Measurements from ENCODE around the gene WDHD1. TPM values are rescaled to one million over a fixed set of nuclear protein-coding genes. Genes with fewer than 3 reads are reported as not detected.

WDHD1 gene
- total and polyA plus RNA-seq, 5 donors from 2014 or later, result 1.7 to 4.7 (median 3.1) TPM

DNA sequence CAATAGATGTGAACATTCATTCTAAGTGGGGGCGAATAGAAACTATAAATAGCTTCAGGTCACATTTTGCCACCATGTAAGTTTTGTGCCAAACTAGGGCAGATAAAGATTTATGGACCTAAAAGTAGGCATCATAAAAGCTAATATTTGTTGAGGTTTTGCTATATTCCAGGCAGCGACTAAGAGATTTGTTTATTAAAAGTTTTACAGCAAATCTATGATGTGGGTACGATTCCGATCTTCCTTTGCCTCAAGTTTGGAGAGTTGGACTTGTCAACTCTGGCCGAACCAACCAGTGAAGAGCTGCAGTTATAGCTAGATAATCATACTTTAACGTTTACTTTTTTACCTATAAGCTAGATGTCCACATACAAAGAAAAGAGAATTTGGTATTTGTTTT, 26.1 kb upstream of the WDHD1 start:
- H3K4me3 Mint-ChIP-seq, result peak overlapping the region; percentile 90 to 99 (median 94)
- Histone ChIP-seq H3K27ac (ENCODE audit: insufficient read depth, low read length, poor library complexity, severe bottlenecking) (peak overlapping the region; percentile 100), H3K4me3 (ENCODE audit: low read depth, low read length) (peak overlapping the region; percentile 99), H3K4me1 (ENCODE audit: control insufficient read depth, insufficient read depth, low read length, poor library complexity, severe bottlenecking) (peaks cover 41% of the 10 kb centered on the region), H3K27me3 (ENCODE audit: control insufficient read depth, insufficient read depth, low read length) (no peaks in the 10 kb centered on the region), H3K36me3 (ENCODE audit: control insufficient read depth, insufficient read depth, low read length) (peaks cover 21% of the 10 kb centered on the region), H3K9me3 (ENCODE audit: control insufficient read depth in 2 of 2, low read length in 2 of 2) (no peaks in the 10 kb centered on the region)
- H3K27ac Mint-ChIP-seq, result peak overlapping the region; percentile 93 to 99 (median 96)
- DNase-seq (no peak), ATAC-seq (ENCODE audit: low read depth in 2 of 2) (no peak)
- H3K9me3 Mint-ChIP-seq, result peaks cover 0 to 1% (median 0%) of the 10 kb centered on the region in 7 donors
- peaks cover 16% of the 10 kb centered on the region for H3K36me3 Mint-ChIP-seq
- peaks cover 5% of the 10 kb centered on the region for H3K27me3 Mint-ChIP-seq
- H3K4me1 Mint-ChIP-seq, result peaks cover 24 to 58% (median 43%) of the 10 kb centered on the region in 4 donors

DNA sequence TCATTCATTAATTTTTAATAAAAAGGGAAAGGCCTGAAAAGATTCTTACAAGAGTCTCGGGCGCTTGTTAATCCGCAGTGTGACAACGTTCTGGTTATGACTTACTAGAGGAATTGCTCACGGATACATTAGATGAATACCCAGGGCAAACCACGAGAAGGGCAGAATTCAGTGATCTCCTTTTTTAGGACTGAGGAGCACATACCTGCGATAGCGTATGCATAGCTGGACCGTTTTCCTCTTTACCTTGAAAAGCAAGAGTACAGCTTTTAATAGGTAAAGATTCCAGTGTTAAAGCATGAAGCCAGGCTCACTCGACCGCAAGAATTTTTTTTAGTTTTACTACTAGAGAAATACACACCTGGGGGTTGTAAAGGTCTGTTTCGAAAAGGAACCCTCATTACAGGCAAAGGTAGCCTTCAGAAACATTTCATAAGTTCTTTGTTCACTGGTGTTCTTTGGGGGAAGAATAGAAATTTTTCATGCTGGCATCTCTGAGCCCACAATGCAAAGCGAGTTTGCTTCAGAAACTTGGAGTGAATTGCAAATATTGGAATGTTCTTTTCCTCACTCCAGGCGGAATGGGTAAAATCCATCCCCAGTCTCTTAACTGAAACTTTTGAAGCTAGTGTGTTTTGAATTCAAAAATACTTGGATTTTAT, 25.5 kb upstream of the WDHD1 start:
- Histone ChIP-seq H3K36me3 (ENCODE audit: control insufficient read depth, insufficient read depth, low read length) (peaks cover 15% of the 10 kb centered on the region), H3K9me3 (ENCODE audit: control insufficient read depth in 2 of 2, low read length in 2 of 2) (no peaks in the 10 kb centered on the region), H3K4me1 (ENCODE audit: control insufficient read depth, insufficient read depth, low read length, poor library complexity, severe bottlenecking) (peaks cover 41% of the 10 kb centered on the region), H3K27me3 (ENCODE audit: control insufficient read depth, insufficient read depth, low read length) (no peaks in the 10 kb centered on the region), H3K27ac (ENCODE audit: insufficient read depth, low read length, poor library complexity, severe bottlenecking) (peak overlapping the region; percentile 100), H3K4me3 (ENCODE audit: low read depth, low read length) (peak overlapping the region; percentile 99)
- ATAC-seq (ENCODE audit: low read depth in 2 of 2) (no peak), DNase-seq (no peak)
- Mint-ChIP-seq H3K27me3 (peaks cover 5% of the 10 kb centered on the region), H3K27ac (peak overlapping the region; percentile 91 to 99 (median 96)), H3K9me3 (peaks cover 0 to 1% (median 0%) of the 10 kb centered on the region in 7 donors), H3K4me1 (peaks cover 22 to 54% (median 41%) of the 10 kb centered on the region in 4 donors), H3K36me3 (peaks cover 14% of the 10 kb centered on the region), H3K4me3 (peak overlapping the region; percentile 90 to 99 (median 94))

DNA sequence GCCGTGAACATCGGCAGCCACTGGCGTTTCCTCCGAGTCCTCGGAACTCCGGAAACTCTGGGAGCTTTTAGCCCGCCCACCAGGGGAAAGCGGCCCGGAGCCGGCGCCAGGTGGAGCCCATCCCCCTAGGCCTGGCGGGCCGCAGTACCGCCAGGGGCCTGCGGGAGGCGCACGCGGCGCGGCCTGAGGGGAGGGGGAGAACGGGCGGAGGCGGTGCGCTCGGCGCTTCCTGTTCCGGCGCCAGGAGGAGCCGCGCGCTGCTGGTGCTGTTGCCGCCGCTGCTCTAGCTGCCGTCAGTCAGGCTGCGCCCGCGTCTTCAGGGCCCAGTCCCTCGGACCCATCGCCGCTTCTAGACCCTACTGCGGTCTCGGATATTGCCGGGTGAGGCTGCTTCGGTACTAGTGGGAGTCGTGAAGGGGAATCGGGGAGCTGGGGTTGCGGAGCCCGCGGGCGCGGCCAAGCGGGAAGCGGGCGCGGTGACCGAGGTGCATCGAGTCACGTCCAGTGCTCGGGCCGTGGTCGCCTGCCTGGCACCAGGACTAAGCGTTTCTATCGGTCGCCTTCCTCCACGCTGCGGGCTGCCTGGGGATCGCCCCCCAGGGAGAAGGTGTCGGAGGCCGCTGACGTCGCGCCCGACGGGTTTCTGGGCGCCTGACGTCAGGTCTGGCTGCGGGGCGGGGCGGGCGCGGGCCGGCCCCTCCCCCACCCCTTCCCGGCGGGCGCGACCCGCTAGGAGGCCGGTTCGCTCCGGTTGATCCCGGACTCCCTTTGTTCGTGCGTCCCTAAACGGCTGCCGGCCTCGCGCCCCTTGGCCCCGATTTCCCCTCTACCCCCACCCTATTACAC, 24.7 kb upstream of the WDHD1 start, which contains the start of gene MAPK1IP1L:
Gene MAPK1IP1L, plus strand, starts transcription at position 225 of the 846 bp plus-strand sequence. CDS start 10,037 bp downstream, outside the sequence.
- H3K27me3 Mint-ChIP-seq, result peaks cover 5% of the 10 kb centered on the region
- no peaks in the 10 kb centered on the region for H3K27me3 ChIP-seq (ENCODE audit: control insufficient read depth, insufficient read depth, low read length)
- H3K4me3 ChIP-seq (ENCODE audit: low read depth, low read length), result peak within 1 kb of the TSS; percentile 99
- peak; percentile 97 to 98 for ATAC-seq (ENCODE audit: low read depth in 2 of 2)
- H3K36me3 ChIP-seq (ENCODE audit: control insufficient read depth, insufficient read depth, low read length), result peaks cover 12% of the 10 kb centered on the region
- H3K9me3 Mint-ChIP-seq, result peaks cover 0 to 1% (median 0%) of the 10 kb centered on the region in 7 donors
- H3K27ac ChIP-seq (ENCODE audit: insufficient read depth, low read length, poor library complexity, severe bottlenecking), result peak within 1 kb of the TSS; percentile 100
- peaks cover 41% of the 10 kb centered on the region for H3K4me1 ChIP-seq (ENCODE audit: control insufficient read depth, insufficient read depth, low read length, poor library complexity, severe bottlenecking)
- H3K36me3 Mint-ChIP-seq, result peaks cover 14% of the 10 kb centered on the region
- peaks cover 20 to 50% (median 40%) of the 10 kb centered on the region in 4 donors for H3K4me1 Mint-ChIP-seq
- H3K27ac Mint-ChIP-seq, result peak within 1 kb of the TSS; percentile 94 to 99 (median 96)
- DNase-seq, result peak; percentile 85 to 92 (median 91)
- no peaks in the 10 kb centered on the region for H3K9me3 ChIP-seq (ENCODE audit: control insufficient read depth in 2 of 2, low read length in 2 of 2)
- H3K4me3 Mint-ChIP-seq, result peak within 1 kb of the TSS; percentile 90 to 99 (median 94)

DNA sequence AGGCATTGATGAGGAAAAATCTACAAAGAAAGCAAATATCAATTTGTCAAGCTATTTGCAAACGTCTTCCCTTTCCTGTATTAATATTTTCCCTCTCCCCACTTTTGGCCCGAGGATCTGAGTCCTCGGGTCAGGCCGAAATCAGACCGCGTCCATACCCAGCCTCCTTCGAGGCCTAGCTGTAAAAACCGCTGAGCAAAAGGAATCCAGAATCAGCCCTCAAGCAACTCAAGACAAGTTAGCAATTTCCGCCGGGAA, 24.2 kb upstream of the WDHD1 start:
- Mint-ChIP-seq H3K4me3 (peak overlapping the region; percentile 90 to 99 (median 94)), H3K9me3 (peaks cover 0 to 1% (median 0%) of the 10 kb centered on the region in 7 donors), H3K36me3 (peaks cover 14% of the 10 kb centered on the region), H3K4me1 (peaks cover 20 to 48% (median 37%) of the 10 kb centered on the region in 4 donors), H3K27me3 (peaks cover 5% of the 10 kb centered on the region), H3K27ac (peak overlapping the region; percentile 83 to 99 (median 93))
- H3K27me3 ChIP-seq (ENCODE audit: control insufficient read depth, insufficient read depth, low read length), result no peaks in the 10 kb centered on the region
- DNase-seq (no peak), ATAC-seq (ENCODE audit: low read depth in 2 of 2) (peak; percentile 2)
- no peaks in the 10 kb centered on the region for H3K9me3 ChIP-seq (ENCODE audit: control insufficient read depth in 2 of 2, low read length in 2 of 2)
- peaks cover 12% of the 10 kb centered on the region for H3K36me3 ChIP-seq (ENCODE audit: control insufficient read depth, insufficient read depth, low read length)
- H3K4me1 ChIP-seq (ENCODE audit: control insufficient read depth, insufficient read depth, low read length, poor library complexity, severe bottlenecking), result peaks cover 41% of the 10 kb centered on the region
- H3K4me3 ChIP-seq (ENCODE audit: low read depth, low read length), result peak overlapping the region; percentile 81
- H3K27ac ChIP-seq (ENCODE audit: insufficient read depth, low read length, poor library complexity, severe bottlenecking), result peak overlapping the region; percentile 100

GRCh38 chr14:55048900-55049436, 22.1 kb upstream of the WDHD1 start:
- Mint-ChIP-seq H3K27ac (no peak overlapping the region), H3K4me3 (peak overlapping the region in 2 of 4 donors; percentile 85 to 89), H3K27me3 (peaks cover 5% of the 10 kb centered on the region), H3K36me3 (peaks cover 11% of the 10 kb centered on the region), H3K4me1 (peaks cover 13 to 33% (median 25%) of the 10 kb centered on the region in 4 donors), H3K9me3 (no peaks in the 10 kb centered on the region)
- ATAC-seq (ENCODE audit: low read depth in 2 of 2), result no peak
- Histone ChIP-seq H3K4me3 (ENCODE audit: low read depth, low read length) (no peak overlapping the region), H3K9me3 (ENCODE audit: control insufficient read depth in 2 of 2, low read length in 2 of 2) (no peaks in the 10 kb centered on the region), H3K4me1 (ENCODE audit: control insufficient read depth, insufficient read depth, low read length, poor library complexity, severe bottlenecking) (peaks cover 24% of the 10 kb centered on the region), H3K27me3 (ENCODE audit: control insufficient read depth, insufficient read depth, low read length) (no peaks in the 10 kb centered on the region), H3K36me3 (ENCODE audit: control insufficient read depth, insufficient read depth, low read length) (peaks cover 4% of the 10 kb centered on the region), H3K27ac (ENCODE audit: insufficient read depth, low read length, poor library complexity, severe bottlenecking) (no peak overlapping the region)
- DNase-seq, result no peak

DNA sequence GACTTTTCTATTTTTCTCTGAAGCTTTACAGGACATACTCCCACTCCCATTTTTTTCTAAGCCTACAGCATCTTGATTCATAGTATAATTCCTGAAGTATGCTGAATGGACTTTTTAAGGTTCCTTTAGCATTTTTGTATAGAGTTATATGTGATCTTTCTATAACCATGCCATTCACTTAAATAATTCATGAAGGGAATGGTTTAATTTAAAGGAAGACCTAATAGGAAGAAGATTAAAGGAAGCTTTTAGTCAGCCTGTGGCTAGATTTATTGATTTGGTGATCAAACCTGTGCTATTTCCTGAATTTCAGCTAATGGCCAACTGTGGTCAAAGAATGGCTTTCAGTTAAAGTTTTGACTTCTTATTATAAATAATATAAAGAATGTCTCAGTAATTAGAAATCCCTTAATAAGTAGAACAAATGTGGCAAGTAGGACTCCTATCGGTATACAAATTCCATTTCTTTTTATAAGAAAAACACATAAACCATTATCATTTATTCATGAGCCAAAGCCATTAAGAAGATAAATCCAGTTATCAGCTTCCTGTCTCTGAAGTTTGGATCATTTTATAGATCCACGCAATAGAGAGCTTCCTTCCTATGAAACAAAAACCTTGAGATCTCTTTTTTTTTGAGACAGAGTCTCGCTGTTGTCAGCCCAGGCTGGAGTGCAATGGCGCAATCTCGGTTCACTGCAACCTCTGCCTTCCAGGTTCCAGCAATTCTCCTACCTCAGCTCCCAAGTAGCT, 20.6 kb upstream of the WDHD1 start:
- Mint-ChIP-seq H3K27me3 (peaks cover 5% of the 10 kb centered on the region), H3K27ac (no peak overlapping the region), H3K36me3 (peaks cover 14% of the 10 kb centered on the region), H3K9me3 (no peaks in the 10 kb centered on the region), H3K4me3 (peak overlapping the region in 1 of 4 donors; percentile 21), H3K4me1 (peaks cover 0 to 18% (median 11%) of the 10 kb centered on the region in 4 donors)
- H3K4me1 ChIP-seq (ENCODE audit: control insufficient read depth, insufficient read depth, low read length, poor library complexity, severe bottlenecking), result peaks cover 9% of the 10 kb centered on the region
- no peaks in the 10 kb centered on the region for H3K9me3 ChIP-seq (ENCODE audit: control insufficient read depth in 2 of 2, low read length in 2 of 2)
- DNase-seq (no peak), ATAC-seq (ENCODE audit: low read depth in 2 of 2) (no peak)
- peaks cover 11% of the 10 kb centered on the region for H3K36me3 ChIP-seq (ENCODE audit: control insufficient read depth, insufficient read depth, low read length)
- H3K4me3 ChIP-seq (ENCODE audit: low read depth, low read length), result no peak overlapping the region
- H3K27ac ChIP-seq (ENCODE audit: insufficient read depth, low read length, poor library complexity, severe bottlenecking), result no peak overlapping the region
- H3K27me3 ChIP-seq (ENCODE audit: control insufficient read depth, insufficient read depth, low read length), result no peaks in the 10 kb centered on the region

DNA sequence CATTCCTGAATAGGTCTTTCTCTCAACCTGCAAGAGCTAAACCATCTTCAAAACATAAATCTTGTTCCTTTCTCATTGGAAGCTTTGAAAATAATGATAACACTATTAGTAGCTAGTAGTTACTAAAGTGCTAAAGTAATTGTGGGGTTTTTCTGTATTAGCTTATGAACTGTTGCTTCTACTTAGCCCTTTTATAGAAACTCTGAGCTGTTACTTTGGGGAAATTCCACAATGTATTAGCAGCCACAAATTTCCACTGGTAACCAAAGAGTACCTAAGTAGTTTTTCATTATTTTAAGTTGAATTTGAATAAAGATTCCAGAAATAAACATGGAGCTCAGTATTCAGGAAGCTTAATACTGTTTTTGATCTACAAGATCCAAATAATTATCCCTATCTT, 18.2 kb upstream of the WDHD1 start:
- peaks cover 0 to 6% (median 4%) of the 10 kb centered on the region in 4 donors for H3K4me1 Mint-ChIP-seq
- H3K27ac ChIP-seq (ENCODE audit: insufficient read depth, low read length, poor library complexity, severe bottlenecking), result peak overlapping the region; percentile 14
- no peaks in the 10 kb centered on the region for H3K4me1 ChIP-seq (ENCODE audit: control insufficient read depth, insufficient read depth, low read length, poor library complexity, severe bottlenecking)
- no peaks in the 10 kb centered on the region for H3K27me3 Mint-ChIP-seq
- H3K9me3 Mint-ChIP-seq, result no peaks in the 10 kb centered on the region
- H3K9me3 ChIP-seq (ENCODE audit: control insufficient read depth in 2 of 2, low read length in 2 of 2), result no peaks in the 10 kb centered on the region
- no peak for DNase-seq
- no peak overlapping the region for H3K4me3 ChIP-seq (ENCODE audit: low read depth, low read length)
- no peak overlapping the region for H3K4me3 Mint-ChIP-seq
- H3K27me3 ChIP-seq (ENCODE audit: control insufficient read depth, insufficient read depth, low read length), result no peaks in the 10 kb centered on the region
- no peak overlapping the region for H3K27ac Mint-ChIP-seq
- no peak for ATAC-seq (ENCODE audit: low read depth in 2 of 2)
- H3K36me3 Mint-ChIP-seq, result peaks cover 14% of the 10 kb centered on the region
- peaks cover 11% of the 10 kb centered on the region for H3K36me3 ChIP-seq (ENCODE audit: control insufficient read depth, insufficient read depth, low read length)

All from CD4-positive, CD25-positive, alpha-beta regulatory T cell (primary cell).